K562 (cell line): ENCODE measurements around the gene SPIB.
"Not testable (repeated sequence)": the region's sequence is repeated elsewhere in the genome, so short reads cannot be mapped to it uniquely, and the experiment has no call there.

Experiments
- EZH2 ChIP-seq: IDR thresholded peaks from 2 replicates; pipeline ENCODE4 v1.6.1; 2012; ENCODE audit warnings: low read depth, mild to moderate bottlenecking, inconsistent platforms, low read length, borderline replicate concordance
- U2AF2 ChIP-seq: fragments of 200-400 bp; formaldehyde crosslinking; optimal IDR thresholded peaks from 2 replicates; pipeline ENCODE3; 2017; ENCODE audit warnings: low read depth, mild to moderate bottlenecking, low read length
- TF ChIP-seq, protein P1 (sequence below): fragments of 450-650 bp; IDR thresholded peaks from 2 replicates; pipeline ENCODE4 v1.6.1; 2016; ENCODE audit warnings: borderline replicate concordance
- TF ChIP-seq, protein P2 (sequence below): sonication (generic); formaldehyde crosslinking; IDR thresholded peaks from 2 replicates; pipeline ENCODE4 v1.8.1; 2022; ENCODE audit warnings: missing genetic modification reagents
- TF ChIP-seq, protein P3 (sequence below): sonication (generic); formaldehyde crosslinking; IDR thresholded peaks from 2 replicates; pipeline ENCODE4 v1.8.1; 2023; ENCODE audit warnings: mild to moderate bottlenecking, missing genetic modification reagents, moderate library complexity
- TF ChIP-seq, protein P4 (sequence below), 3 experiments: IDR thresholded peaks in 2 of 3; conservative IDR thresholded peaks in 1 of 3; 2 replicates each; pipeline ENCODE4 v1.5.1; 2011 to 2012; ENCODE audit warnings: low read length in 3 of 3, mild to moderate bottlenecking in 3 of 3, control low read depth in 2 of 3, improper control_type of control experiment in 1 of 3, inconsistent platforms in 1 of 3, low read depth in 1 of 3, mixed read lengths in 1 of 3, moderate library complexity in 1 of 3; ENCODE audit not compliant: insufficient read depth in 2 of 3

DNA sequence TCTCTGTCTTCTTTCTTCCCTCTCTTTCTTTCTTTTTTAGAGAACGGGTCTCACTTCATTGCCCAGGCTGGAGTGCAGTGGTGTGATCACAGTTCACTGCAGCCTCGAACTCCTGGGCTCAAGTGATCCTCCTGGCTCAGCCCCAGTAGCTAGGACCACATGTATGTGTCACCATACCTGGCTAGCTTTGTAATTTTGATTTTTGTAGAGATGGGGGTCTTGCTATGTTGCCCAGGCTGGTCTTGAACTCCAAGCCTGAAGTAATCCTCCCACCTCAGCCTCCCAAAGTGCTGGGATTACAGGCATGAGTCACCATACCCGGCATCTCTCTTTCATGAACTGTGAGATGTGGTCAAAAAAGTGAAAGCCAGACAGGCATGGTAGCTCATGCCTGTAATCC, 54.6 kb downstream of the SPIB start:
- TF ChIP-seq, protein P1, sequence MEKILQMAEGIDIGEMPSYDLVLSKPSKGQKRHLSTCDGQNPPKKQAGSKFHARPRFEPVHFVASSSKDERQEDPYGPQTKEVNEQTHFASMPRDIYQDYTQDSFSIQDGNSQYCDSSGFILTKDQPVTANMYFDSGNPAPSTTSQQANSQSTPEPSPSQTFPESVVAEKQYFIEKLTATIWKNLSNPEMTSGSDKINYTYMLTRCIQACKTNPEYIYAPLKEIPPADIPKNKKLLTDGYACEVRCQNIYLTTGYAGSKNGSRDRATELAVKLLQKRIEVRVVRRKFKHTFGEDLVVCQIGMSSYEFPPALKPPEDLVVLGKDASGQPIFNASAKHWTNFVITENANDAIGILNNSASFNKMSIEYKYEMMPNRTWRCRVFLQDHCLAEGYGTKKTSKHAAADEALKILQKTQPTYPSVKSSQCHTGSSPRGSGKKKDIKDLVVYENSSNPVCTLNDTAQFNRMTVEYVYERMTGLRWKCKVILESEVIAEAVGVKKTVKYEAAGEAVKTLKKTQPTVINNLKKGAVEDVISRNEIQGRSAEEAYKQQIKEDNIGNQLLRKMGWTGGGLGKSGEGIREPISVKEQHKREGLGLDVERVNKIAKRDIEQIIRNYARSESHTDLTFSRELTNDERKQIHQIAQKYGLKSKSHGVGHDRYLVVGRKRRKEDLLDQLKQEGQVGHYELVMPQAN, result not testable (repeated sequence)
- TF ChIP-seq U2AF2, EZH2: not testable (repeated sequence)
- TF ChIP-seq, protein P2, sequence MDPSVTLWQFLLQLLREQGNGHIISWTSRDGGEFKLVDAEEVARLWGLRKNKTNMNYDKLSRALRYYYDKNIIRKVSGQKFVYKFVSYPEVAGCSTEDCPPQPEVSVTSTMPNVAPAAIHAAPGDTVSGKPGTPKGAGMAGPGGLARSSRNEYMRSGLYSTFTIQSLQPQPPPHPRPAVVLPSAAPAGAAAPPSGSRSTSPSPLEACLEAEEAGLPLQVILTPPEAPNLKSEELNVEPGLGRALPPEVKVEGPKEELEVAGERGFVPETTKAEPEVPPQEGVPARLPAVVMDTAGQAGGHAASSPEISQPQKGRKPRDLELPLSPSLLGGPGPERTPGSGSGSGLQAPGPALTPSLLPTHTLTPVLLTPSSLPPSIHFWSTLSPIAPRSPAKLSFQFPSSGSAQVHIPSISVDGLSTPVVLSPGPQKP, result not testable (repeated sequence)
- TF ChIP-seq, protein P3, sequence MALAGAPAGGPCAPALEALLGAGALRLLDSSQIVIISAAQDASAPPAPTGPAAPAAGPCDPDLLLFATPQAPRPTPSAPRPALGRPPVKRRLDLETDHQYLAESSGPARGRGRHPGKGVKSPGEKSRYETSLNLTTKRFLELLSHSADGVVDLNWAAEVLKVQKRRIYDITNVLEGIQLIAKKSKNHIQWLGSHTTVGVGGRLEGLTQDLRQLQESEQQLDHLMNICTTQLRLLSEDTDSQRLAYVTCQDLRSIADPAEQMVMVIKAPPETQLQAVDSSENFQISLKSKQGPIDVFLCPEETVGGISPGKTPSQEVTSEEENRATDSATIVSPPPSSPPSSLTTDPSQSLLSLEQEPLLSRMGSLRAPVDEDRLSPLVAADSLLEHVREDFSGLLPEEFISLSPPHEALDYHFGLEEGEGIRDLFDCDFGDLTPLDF (CRISPR knock-in tag), result not testable (repeated sequence)
- TF ChIP-seq, protein P4, sequence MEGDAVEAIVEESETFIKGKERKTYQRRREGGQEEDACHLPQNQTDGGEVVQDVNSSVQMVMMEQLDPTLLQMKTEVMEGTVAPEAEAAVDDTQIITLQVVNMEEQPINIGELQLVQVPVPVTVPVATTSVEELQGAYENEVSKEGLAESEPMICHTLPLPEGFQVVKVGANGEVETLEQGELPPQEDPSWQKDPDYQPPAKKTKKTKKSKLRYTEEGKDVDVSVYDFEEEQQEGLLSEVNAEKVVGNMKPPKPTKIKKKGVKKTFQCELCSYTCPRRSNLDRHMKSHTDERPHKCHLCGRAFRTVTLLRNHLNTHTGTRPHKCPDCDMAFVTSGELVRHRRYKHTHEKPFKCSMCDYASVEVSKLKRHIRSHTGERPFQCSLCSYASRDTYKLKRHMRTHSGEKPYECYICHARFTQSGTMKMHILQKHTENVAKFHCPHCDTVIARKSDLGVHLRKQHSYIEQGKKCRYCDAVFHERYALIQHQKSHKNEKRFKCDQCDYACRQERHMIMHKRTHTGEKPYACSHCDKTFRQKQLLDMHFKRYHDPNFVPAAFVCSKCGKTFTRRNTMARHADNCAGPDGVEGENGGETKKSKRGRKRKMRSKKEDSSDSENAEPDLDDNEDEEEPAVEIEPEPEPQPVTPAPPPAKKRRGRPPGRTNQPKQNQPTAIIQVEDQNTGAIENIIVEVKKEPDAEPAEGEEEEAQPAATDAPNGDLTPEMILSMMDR (IDR thresholded peaks at IDR 0.05 in 2 of 3, conservative IDR thresholded peaks at IDR 0.05 in 1 of 3; ENCODE audit: insufficient read depth in 2 of 3, low read depth in 1 of 3, low read length in 3 of 3), result not testable (repeated sequence)
